Upper lobe of right lung (tissue), 1 donor: ENCODE results near the gene F10. TPM values are rescaled to one million over a fixed set of nuclear protein-coding genes. Genes with fewer than 3 reads are reported as not detected.

ENCODE experiments used
- ATAC-seq: fragments of 200-7000 bp; cut with Tn5 transposase; one replicate; pipeline ENCODE4 v1.9.1; 2020; ENCODE audit warnings: mild to moderate bottlenecking, moderate library complexity
- DNase-seq: peaks from one replicate; pipeline ENCODE4 v3.0.0-alpha.2; 2020
- H3K27ac ChIP-seq: fragments of 200-600 bp; one replicate; pipeline ENCODE4 v1.8.0; 2022
- H3K27me3 ChIP-seq: fragments of 200-600 bp; one replicate; pipeline ENCODE4 v1.8.0; 2022; ENCODE audit warnings: mild to moderate bottlenecking
- H3K36me3 ChIP-seq: fragments of 200-600 bp; one replicate; pipeline ENCODE4 v1.8.0; 2022
- H3K4me1 ChIP-seq: fragments of 200-600 bp; one replicate; pipeline ENCODE4 v1.8.0; 2022
- H3K4me3 ChIP-seq: fragments of 200-600 bp; one replicate; pipeline ENCODE4 v1.8.0; 2022; ENCODE audit warnings: mild to moderate bottlenecking
- H3K9me3 ChIP-seq: fragments of 200-600 bp; one replicate; pipeline ENCODE4 v1.8.0; 2022
- intact Hi-C: fragments of 100-400 bp; cut with DNase I; formaldehyde crosslinking; loops from one replicate; pipeline ENCODE4 v1.11.0; 2022
- total RNA-seq: library from RNA; stranded (reverse); fragmentation: NEBNext Ultra II Directional; extraction: Animal tissue kit (Norgen Biotek cat#: 25700); gene quantifications from one replicate; pipeline ENCODE4 v1.2.1, GENCODE V29; 2021
- TF ChIP-seq, protein P1 (sequence below): fragments of 200-600 bp; IDR thresholded peaks from one replicate; pipeline ENCODE4 v1.8.0; 2022; ENCODE audit warnings: antibody characterized with exemption
- donor health status: DM: no; HTN: yes; CAD: no; lungs with severe emphysema.

F10 gene
- total RNA-seq, 1 donor from 2014 or later = 7.9 TPM

GRCh38 chr13:113091211-113091771 lies 31.3 kb upstream of the F10 start:
- H3K36me3 ChIP-seq = no peaks in the 10 kb centered on the region
- H3K27ac ChIP-seq = no peak overlapping the region
- no peaks in the 10 kb centered on the region for H3K27me3 ChIP-seq
- no peaks in the 10 kb centered on the region for H3K4me1 ChIP-seq
- peak; percentile 40 for DNase-seq
- intact Hi-C loops = no loop called here
- TF ChIP-seq, protein P1, sequence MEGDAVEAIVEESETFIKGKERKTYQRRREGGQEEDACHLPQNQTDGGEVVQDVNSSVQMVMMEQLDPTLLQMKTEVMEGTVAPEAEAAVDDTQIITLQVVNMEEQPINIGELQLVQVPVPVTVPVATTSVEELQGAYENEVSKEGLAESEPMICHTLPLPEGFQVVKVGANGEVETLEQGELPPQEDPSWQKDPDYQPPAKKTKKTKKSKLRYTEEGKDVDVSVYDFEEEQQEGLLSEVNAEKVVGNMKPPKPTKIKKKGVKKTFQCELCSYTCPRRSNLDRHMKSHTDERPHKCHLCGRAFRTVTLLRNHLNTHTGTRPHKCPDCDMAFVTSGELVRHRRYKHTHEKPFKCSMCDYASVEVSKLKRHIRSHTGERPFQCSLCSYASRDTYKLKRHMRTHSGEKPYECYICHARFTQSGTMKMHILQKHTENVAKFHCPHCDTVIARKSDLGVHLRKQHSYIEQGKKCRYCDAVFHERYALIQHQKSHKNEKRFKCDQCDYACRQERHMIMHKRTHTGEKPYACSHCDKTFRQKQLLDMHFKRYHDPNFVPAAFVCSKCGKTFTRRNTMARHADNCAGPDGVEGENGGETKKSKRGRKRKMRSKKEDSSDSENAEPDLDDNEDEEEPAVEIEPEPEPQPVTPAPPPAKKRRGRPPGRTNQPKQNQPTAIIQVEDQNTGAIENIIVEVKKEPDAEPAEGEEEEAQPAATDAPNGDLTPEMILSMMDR = no peak
- H3K4me3 ChIP-seq = no peak overlapping the region
- H3K9me3 ChIP-seq = no peaks in the 10 kb centered on the region
- ATAC-seq = no peak

DNA sequence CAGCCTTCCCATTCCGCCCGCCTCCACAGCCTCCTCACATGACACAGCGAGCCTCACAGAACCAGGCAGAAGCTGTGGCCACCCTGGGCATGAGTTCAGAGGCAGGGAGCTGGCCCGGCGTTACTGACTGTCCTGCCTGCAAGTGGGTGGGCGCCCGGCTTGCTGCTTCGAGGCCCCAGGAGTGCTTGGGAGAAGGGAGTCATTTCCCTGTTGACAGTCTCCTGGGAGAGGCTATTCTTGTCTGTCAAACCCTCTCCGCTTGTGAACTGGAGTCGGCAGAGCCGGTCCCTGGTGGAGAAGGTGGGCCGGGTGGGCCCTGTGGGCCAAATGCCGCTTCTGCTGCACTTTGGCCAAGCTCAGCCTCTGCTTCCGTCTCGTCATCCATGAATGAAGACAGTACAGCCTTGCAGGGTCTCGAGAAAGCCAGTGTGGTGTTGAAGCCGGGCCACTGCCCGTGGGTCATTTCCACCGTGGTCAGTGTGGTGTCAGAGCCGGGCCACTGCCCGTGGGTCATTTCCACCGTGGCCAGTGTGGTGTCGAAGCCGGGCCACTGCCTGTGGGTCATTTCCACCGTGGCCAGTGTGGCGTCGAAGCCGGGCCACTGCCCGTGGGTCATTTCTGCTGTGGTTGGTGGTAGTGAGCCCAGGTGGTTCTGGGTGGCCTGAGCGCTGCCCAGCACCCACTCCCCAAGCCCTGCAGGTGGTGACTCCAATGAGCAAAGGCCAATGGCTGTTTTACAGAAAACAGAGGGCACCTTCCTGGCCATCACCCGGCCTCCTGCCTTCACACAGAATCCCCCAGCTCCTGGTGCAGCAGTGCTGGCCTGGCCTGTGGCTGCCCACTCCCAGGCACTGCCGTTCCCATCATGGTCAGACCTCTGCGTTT lies 30.5 kb upstream of the F10 start:
- Histone ChIP-seq H3K27me3 (no peaks in the 10 kb centered on the region), H3K4me1 (no peaks in the 10 kb centered on the region), H3K36me3 (no peaks in the 10 kb centered on the region), H3K4me3 (no peak overlapping the region), H3K9me3 (no peaks in the 10 kb centered on the region), H3K27ac (no peak overlapping the region)
- no peak for ATAC-seq
- TF ChIP-seq, protein P1 = no peak
- peak; percentile 53 for DNase-seq
- intact Hi-C loops = no loop called here

DNA sequence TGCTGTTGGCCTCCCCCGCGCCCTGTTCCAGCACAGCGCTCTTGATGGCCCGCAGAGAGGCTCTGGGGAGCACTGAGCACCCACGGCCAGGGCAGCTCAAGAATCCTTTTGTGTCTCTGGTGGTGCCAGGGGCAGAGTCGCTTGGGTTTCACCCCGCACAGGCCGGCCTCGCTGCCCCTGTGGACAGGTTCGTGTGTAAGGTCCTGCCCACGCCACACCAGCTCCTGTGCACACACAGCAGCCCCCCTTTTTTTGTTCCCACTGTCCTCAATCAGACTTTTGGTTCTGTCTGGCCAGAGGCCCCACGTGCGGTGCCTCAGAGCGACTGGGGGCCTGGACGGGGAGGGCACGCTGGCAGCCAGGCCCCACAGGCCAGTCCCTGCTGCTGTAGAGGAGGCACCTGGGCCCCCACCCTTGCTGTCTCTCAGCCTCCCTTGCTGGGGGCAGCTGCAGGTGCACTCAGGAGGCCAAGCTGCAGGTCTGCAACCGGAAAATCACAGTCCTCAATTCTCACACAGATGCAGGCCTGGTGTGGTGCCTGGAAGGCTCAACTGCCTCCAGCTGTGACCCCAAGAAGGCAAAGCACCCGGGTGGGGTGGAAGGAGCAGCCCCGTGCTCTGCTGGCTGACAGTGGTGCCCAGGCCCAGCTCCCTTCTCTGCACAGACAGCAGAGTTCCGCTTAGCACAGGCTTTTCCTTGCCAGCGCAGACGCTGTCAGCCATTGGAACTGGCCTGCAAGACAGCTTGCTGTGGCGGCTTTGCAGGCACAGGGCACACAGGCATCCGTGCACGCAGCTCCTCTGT lies 29.6 kb upstream of the F10 start:
- no peaks in the 10 kb centered on the region for H3K4me1 ChIP-seq
- intact Hi-C loops = no loop called here
- H3K27me3 ChIP-seq = no peaks in the 10 kb centered on the region
- DNase-seq (no peak), ATAC-seq (no peak)
- H3K4me3 ChIP-seq = no peak overlapping the region
- TF ChIP-seq, protein P1 = no peak
- no peak overlapping the region for H3K27ac ChIP-seq
- no peaks in the 10 kb centered on the region for H3K9me3 ChIP-seq
- H3K36me3 ChIP-seq = no peaks in the 10 kb centered on the region

DNA sequence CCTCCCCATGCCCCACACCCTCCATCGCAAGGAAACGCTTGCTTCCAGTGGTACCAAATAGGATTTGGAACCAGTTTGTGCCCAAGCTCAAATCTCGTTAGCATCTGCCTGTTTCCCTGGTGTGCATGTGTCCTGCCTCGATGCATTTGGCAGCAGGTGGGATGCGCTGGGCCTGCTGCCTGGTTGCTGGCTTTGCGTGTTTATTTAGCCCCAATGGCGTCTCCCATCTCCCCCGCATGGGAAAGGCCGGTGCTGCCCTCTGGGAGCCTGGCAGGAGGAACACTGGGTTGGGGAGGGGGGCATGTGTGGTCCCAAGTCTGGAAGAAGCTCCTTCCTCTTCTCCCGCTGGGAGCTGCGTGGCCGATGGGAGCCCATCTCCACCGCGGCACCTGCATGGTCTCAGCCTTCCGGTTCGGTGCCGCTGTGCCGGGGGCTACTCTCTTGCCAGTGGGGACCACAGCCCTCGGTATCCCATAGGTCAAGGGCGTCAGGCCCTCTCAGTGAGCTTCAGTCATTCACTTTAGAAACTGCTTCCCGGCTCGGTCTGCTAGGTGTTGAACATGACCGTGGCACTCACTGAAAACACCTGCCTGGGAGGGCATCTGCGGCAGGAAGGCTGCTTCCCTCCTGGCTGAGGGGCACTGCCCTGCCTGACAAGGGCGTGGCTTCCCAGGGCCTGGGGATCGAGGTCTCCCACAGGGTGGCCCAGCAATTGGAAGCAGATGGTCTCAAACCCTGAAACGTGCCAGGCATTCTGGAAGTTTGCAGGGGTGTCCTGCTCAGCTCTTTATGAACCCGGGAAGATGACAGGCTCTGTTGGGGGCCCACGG lies 28.8 kb upstream of the F10 start:
- intact Hi-C loops = no loop called here
- Histone ChIP-seq H3K36me3 (no peaks in the 10 kb centered on the region), H3K4me1 (no peaks in the 10 kb centered on the region), H3K9me3 (no peaks in the 10 kb centered on the region), H3K27ac (no peak overlapping the region), H3K27me3 (no peaks in the 10 kb centered on the region), H3K4me3 (no peak overlapping the region)
- DNase-seq (no peak), ATAC-seq (no peak)
- TF ChIP-seq, protein P1 = no peak

DNA sequence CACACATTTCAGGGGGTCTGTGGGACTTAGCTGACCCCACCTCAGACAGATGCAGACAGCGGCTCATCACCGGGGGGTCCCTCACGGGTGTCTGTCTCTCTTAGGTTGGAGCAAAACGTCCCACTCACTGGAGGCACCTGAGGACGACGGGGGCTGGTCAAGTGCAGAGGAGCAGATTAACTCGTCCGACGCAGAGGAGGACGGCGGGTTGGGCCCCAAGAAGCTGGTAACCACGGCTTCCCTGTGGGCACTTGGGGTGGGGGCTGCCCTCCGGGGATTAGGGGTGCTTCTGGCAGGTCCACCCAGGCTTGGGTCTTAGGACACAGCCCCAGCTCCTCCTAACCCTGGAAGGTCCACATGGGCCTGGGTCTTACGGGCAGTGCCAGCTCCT lies 28.2 kb upstream of the F10 start:
- no peaks in the 10 kb centered on the region for H3K9me3 ChIP-seq
- no peak overlapping the region for H3K4me3 ChIP-seq
- ATAC-seq (no peak), DNase-seq (no peak)
- no peaks in the 10 kb centered on the region for H3K27me3 ChIP-seq
- TF ChIP-seq, protein P1 = no peak
- H3K4me1 ChIP-seq = no peaks in the 10 kb centered on the region
- intact Hi-C loops = no loop called here
- no peaks in the 10 kb centered on the region for H3K36me3 ChIP-seq
- no peak overlapping the region for H3K27ac ChIP-seq
